ENCODE measurements around the gene RRM2.

The RRM2 gene

DNA sequence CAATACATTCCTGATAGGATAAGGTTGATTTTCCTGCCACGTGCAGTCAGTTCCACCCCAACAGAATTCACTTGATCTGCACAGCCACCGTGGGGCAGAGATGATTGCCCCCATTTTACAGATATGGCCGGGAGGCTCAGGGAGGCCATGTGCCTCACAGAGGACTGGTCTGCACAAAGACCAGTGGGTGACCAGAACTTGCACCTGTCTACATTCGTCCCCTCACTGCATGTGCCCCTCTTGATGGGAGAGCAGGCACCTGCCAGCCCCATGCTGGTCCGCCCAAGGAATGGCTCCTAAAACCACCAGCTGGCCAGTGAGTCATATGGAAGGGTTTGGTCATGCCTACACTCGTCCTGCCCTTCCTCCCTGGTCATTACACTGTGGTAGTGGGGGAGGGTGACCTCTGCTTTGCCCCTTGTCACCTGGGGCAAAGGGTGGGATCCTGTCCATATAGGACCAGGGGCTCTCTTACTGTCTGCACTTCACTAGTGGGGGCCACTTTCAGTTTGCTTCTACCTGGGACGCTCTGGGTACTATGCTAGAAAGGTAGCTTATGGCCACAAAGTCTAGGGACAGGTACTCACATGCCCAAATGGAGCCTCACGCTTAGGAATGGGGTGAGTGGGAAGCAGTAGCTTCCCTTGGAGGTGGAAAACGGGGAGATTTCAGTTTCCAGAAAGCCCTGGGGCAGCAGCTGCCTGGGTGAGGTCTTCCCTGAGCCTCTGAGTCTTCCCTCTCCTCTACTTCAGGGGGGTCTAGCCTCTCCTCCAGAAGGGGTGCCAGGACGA lies 14.7 kb downstream of the RRM2 start:
- DNase-seq (ENCODE audit: low read depth): no peak
- no peak overlapping the region for H3K4me3 ChIP-seq (ENCODE audit: low read length)
- TF ChIP-seq, protein P1, sequence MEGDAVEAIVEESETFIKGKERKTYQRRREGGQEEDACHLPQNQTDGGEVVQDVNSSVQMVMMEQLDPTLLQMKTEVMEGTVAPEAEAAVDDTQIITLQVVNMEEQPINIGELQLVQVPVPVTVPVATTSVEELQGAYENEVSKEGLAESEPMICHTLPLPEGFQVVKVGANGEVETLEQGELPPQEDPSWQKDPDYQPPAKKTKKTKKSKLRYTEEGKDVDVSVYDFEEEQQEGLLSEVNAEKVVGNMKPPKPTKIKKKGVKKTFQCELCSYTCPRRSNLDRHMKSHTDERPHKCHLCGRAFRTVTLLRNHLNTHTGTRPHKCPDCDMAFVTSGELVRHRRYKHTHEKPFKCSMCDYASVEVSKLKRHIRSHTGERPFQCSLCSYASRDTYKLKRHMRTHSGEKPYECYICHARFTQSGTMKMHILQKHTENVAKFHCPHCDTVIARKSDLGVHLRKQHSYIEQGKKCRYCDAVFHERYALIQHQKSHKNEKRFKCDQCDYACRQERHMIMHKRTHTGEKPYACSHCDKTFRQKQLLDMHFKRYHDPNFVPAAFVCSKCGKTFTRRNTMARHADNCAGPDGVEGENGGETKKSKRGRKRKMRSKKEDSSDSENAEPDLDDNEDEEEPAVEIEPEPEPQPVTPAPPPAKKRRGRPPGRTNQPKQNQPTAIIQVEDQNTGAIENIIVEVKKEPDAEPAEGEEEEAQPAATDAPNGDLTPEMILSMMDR (conservative IDR thresholded peaks at IDR 0.05; ENCODE audit: low read depth, low read length): no peak

- no peak overlapping the region for H3K4me3 ChIP-seq (ENCODE audit: low read length)
- TF ChIP-seq, protein P1 (conservative IDR thresholded peaks at IDR 0.05; ENCODE audit: low read depth, low read length): no peak
- DNase-seq (ENCODE audit: low read depth): no peak
These were observed 17.0 kb downstream of the RRM2 start for GRCh38 chr2:10139536-10139935.

DNA sequence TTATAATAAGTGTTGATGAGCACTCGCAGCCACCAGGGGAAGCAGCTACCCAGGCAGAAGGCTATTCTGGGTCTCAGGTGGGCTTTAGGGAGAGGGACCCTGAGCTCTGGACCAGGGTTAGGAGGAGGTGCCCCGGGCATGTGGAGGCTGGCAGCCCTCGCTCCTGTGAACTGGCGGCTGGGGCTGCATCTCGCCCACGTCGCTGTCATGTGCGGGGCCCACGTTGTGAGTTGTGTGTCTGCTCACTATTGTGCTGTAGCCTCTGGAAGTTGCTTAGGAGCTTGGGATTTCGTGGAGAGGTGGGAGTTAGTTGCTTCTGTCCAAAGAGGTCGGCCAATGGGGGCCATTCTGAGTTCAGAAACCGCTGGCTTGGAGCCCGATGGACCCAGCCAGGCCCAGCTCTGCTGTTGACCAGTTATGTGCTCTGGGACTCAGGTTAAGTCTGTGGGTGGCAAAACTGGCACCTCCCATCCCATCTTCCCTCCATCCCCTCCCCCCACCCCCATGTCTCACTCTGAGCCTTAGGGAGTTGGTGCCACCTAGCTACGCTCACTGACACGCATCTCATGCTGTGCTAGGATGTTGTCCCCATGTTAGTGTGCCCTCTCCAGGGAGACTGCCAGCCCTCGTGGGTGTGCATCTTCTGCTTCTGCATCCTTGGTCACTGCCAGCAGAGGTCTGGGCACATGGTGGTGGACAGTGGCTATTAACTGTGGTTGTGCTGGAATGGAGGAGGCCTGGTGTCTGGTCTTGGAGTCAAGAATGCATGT lies 18.5 kb downstream of the RRM2 start:
- no peak for DNase-seq (ENCODE audit: low read depth)
- H3K4me3 ChIP-seq (ENCODE audit: low read length): no peak overlapping the region
- TF ChIP-seq, protein P1 (conservative IDR thresholded peaks at IDR 0.05; ENCODE audit: low read depth, low read length): peak; percentile 2

DNA sequence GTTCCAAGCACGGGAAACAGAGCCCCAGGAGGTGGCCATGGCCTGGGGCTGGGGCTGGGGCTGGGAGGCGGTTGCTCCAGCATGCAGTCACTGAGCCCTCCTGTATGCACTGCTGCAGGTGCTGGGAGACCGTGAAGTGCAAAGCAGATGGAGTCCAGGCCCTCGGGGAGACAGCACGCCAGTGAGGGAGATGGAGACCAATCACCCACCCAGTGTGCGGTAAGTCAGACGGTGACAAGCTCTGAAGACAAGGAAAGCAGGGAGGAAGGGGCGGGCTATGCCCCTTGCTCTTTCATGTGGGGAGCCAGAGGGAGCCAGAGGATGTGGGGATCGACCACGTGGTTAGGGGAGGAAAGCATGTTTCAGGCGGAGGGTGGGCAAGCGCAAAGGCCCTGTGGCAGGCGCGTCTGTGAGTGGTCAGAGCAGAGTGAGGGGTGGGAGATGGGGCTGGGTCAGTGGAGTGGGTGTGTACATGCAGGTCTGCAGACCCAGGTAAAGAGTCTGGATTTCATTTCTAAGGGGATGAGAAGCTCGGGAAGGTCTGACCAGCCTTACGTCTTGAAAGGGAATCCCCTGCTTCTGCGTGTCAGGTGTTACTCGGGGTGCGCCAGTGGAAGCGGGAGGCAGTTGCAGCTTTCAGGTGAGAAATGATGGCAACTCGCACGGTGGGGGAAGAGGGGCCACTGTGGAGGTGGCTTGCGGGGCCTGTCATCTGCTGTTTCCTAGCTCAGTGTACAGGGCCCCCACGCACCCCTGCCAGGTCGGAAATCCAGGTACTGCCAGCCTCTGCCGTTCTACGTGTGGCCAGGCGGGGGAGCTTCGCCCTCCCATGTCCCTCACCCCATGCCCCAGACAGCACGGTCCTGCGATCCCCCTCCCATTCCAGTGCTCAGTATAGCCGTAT lies 19.4 kb downstream of the RRM2 start:
- TF ChIP-seq, protein P1 (conservative IDR thresholded peaks at IDR 0.05; ENCODE audit: low read depth, low read length): peak; percentile 62
- no peak for DNase-seq (ENCODE audit: low read depth)
- H3K4me3 ChIP-seq (ENCODE audit: low read length): no peak overlapping the region

DNA sequence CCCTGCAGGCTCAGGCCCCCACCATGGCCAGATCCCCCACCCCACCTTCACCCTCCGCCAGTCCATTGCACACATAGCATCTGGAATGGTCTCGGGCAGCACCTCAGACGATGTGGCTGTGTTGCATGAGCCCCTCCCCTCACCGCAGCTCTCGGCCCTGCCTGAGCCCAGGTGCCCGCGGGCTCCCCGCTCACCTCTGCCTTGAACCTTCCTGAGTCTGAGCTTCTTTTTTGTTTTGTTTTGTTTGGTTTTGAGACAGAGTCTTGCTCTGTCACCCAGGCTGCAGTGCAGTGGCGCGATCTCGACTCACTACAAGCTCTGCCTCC lies 20.1 kb downstream of the RRM2 start:
- TF ChIP-seq, protein P1 (conservative IDR thresholded peaks at IDR 0.05; ENCODE audit: low read depth, low read length): no peak
- no peak overlapping the region for H3K4me3 ChIP-seq (ENCODE audit: low read length)
- no peak for DNase-seq (ENCODE audit: low read depth)

DNA sequence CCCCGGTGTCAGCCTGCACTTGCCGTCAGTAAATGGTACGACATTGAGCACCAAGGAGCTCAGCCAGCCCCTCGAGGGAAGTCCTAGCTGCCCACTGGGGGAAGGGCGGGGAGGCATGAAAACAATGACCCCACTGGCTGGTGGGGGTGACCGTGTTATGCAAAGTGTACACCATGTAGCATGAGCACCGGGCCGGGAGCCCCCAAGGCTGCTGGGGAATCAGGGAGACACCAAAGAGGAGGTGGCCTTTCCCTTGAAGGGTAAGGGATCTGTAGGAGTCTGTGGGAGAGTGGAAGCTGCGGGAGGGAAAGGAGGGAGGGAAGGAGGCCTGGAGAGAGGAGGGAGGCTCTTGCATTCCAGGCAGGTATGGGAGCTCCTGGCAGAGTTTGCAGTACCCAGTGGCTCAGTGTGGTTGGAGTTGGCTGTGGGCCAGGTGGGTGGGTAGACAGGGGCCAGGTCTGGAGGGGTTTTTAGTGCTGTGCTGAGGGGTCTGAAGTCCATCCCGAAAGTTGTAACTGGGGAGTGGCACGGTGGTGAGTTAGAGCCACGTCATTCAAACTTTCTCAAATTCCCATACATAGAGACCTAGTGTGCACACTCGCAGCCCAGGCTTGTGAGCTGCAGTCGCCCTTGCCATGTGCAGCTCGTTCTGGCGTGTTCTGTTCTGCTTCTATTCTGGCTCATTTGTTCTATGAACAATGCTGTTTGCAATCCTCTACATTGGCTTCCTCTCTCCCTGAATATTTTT lies 22.4 kb downstream of the RRM2 start:
- no peak overlapping the region for H3K4me3 ChIP-seq (ENCODE audit: low read length)
- TF ChIP-seq, protein P1 (conservative IDR thresholded peaks at IDR 0.05; ENCODE audit: low read depth, low read length): no peak
- no peak for DNase-seq (ENCODE audit: low read depth)
